Heart left ventricle (tissue), 16 donors: ENCODE results near the gene STYXL2. TPM values are rescaled to one million over a fixed set of nuclear protein-coding genes. Genes with fewer than 3 reads are reported as not detected.

Source experiments
- ATAC-seq, 4 donors: fragments of 200-7000 bp; cut with Tn5 transposase; one replicate each; pipeline ENCODE4 v1.9.1; 2020 to 2022; ENCODE audit warnings: moderate library complexity in 4 of 4, mild to moderate bottlenecking in 3 of 4, moderate number of reproducible peaks in 1 of 4
- DNase-seq, 5 donors: peaks; one replicate each; pipeline ENCODE4 v3.0.0-alpha.2; 2020
- H3K27ac ChIP-seq, 12 donors: fragments of 200-600 bp; sonication (generic) in 4 of 12; one replicate each; pipeline versions ENCODE4 v1.5.0 to v1.8.0; 2016 to 2022; ENCODE audit warnings: mild to moderate bottlenecking in 2 of 12
- H3K27me3 ChIP-seq, 9 donors: fragments of 200-600 bp; sonication (generic) in 2 of 9; one replicate each; pipeline versions ENCODE4 v1.5.1 to v1.8.0; 2016 to 2022; ENCODE audit warnings: mild to moderate bottlenecking in 3 of 9
- H3K36me3 ChIP-seq, 9 donors: fragments of 200-600 bp; sonication (generic) in 2 of 9; one replicate each; pipeline versions ENCODE4 v1.5.0 to v1.8.0; 2018 to 2022; ENCODE audit warnings: mild to moderate bottlenecking in 2 of 9
- H3K4me1 ChIP-seq, 12 donors: fragments of 200-600 bp; sonication (generic) in 4 of 12; one replicate each; pipeline versions ENCODE4 v1.5.0 to v1.8.0; 2016 to 2022; ENCODE audit warnings: mild to moderate bottlenecking in 3 of 12
- H3K4me3 ChIP-seq, 12 donors: fragments of 200-600 bp; sonication (generic) in 4 of 12; one replicate each; pipeline versions ENCODE4 v1.5.0 to v1.8.0; 2017 to 2022; ENCODE audit warnings: mild to moderate bottlenecking in 9 of 12, moderate library complexity in 4 of 12
- H3K9me3 ChIP-seq, 12 donors: fragments of 200-600 bp; sonication (generic) in 4 of 12; one replicate each; pipeline versions ENCODE4 v1.5.0 to v1.8.0; 2016 to 2022; ENCODE audit warnings: mild to moderate bottlenecking in 1 of 12
- POLR2A ChIP-seq, 2 donors: fragments of 450-650 bp; IDR thresholded peaks; one replicate each; pipeline ENCODE4 v1.6.1; 2017; ENCODE audit warnings: antibody characterized with exemption in 2 of 2, mild to moderate bottlenecking in 2 of 2, moderate library complexity in 2 of 2
- WGBS, 4 donors: extraction: QIAGEN DNeasy Blood & Tissue Kit in 2 of 4; methylation state at CpG; one replicate each; pipeline versions ENCODE4 v1.1.5 to v1.1.7; 2013 to 2018; 5-methylcytosine and 5-hydroxymethylcytosine counted together
- intact Hi-C, 10 donors: fragments of 100-400 bp; cut with DNase I; formaldehyde crosslinking; loops; one replicate each; pipeline versions ENCODE4 v1.11.1 to v1.14.2; 2022
- polyA plus RNA-seq, 2 donors: library from polyadenylated mRNA; stranded (reverse); fragments of 200-250 nt; gene quantifications; one replicate each; pipeline ENCODE4 v1.2.3, GENCODE V29; 2013
- total RNA-seq, 9 donors: library from RNA; depleted of rRNA in 2 of 9; stranded (reverse); fragments of >200 nt in 2 of 9; fragmentation: NEBNext Ultra II Directional in 3 of 9; extraction: Animal tissue kit (Norgen Biotek cat#: 25700) in 3 of 9; gene quantifications; one replicate each; pipeline versions ENCODE4 v1.1.0 to v1.2.4, GENCODE V29; 2016 to 2023
- TF ChIP-seq, protein P1 (sequence below), 12 donors: fragments of 200-600 bp; sonication (generic) in 4 of 12; IDR thresholded peaks; one replicate each; pipeline versions ENCODE4 v1.5.0 to v1.8.0; 2018 to 2022; ENCODE audit warnings: antibody characterized with exemption in 12 of 12, mild to moderate bottlenecking in 5 of 12
- donor health status: ischemic (EF 13 %, LVEDD 7.1; RV severe dilation, severe dysfunction).
- donor health status: healthy with polysubstance abuse.
- donor health status: DM: no; HTN: yes; CAD: no.
- donor health status: DM: no; HTN: no; CAD: no.
- donor health status: ischemic (EF 25% LVEDD 6.9; RV normal size, moderate dysfunction).
- donor health status: ischemic (EF 25% LVEDD 5.7; RV mildly dilated, moderate dysfunction).
- donor health status: healthy.
- donor health status: DM: yes; HTN: yes; CAD: no.
- donor health status: ischemic (EF 35%, LVEDD 5.7; RV mildly dilated, moderate dysfunction).
- donor health status: nonischemic (EF 11% LVEDD 7.7; RV severe dilation, severe dysfunction).
- donor health status: DM: yes; HTN: yes; CAD: no.
- donor health status: PGD.
- donor health status: ischemic (EF 29% LVEDD 5.4; RV normal size, mild dysfunction).
- donor health status: nonischemic (EF 23%, LVEDD 6.1; RV moderate dilation, normal function).

STYXL2 gene
- total and polyA plus RNA-seq, 11 donors: 55.0 to 329 (median 149) TPM

- no peak overlapping the region for H3K27ac ChIP-seq
- intact Hi-C loops: no loop called here
- ATAC-seq (no peak), DNase-seq (no peak)
- TF ChIP-seq POLR2A (IDR thresholded peaks at IDR 0.05): no peak
- TF ChIP-seq, protein P1, sequence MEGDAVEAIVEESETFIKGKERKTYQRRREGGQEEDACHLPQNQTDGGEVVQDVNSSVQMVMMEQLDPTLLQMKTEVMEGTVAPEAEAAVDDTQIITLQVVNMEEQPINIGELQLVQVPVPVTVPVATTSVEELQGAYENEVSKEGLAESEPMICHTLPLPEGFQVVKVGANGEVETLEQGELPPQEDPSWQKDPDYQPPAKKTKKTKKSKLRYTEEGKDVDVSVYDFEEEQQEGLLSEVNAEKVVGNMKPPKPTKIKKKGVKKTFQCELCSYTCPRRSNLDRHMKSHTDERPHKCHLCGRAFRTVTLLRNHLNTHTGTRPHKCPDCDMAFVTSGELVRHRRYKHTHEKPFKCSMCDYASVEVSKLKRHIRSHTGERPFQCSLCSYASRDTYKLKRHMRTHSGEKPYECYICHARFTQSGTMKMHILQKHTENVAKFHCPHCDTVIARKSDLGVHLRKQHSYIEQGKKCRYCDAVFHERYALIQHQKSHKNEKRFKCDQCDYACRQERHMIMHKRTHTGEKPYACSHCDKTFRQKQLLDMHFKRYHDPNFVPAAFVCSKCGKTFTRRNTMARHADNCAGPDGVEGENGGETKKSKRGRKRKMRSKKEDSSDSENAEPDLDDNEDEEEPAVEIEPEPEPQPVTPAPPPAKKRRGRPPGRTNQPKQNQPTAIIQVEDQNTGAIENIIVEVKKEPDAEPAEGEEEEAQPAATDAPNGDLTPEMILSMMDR (IDR thresholded peaks at IDR 0.05): no peak
- peaks cover 0 to 11% (median 0%) of the 10 kb centered on the region in 9 donors for H3K27me3 ChIP-seq
- peaks cover 0 to 83% (median 27%) of the 10 kb centered on the region in 9 donors for H3K36me3 ChIP-seq
- no peak overlapping the region for H3K4me3 ChIP-seq
- WGBS, 4 donors: 13 to 34% (median 21%) methylated on average over 1 of the region's 1 CpG
- peaks cover 0 to 21% (median 3%) of the 10 kb centered on the region in 12 donors for H3K4me1 ChIP-seq
- no peaks in the 10 kb centered on the region for H3K9me3 ChIP-seq
These were observed 22.3 kb downstream of the STYXL2 start for GRCh38 chr1:167116174-167116573.

- intact Hi-C loops: no loop called here
- Histone ChIP-seq H3K4me3 (no peak overlapping the region), H3K27ac (no peak overlapping the region), H3K4me1 (peaks cover 0 to 26% (median 5%) of the 10 kb centered on the region in 12 donors), H3K27me3 (peaks cover 0 to 11% (median 0%) of the 10 kb centered on the region in 9 donors), H3K9me3 (no peaks in the 10 kb centered on the region), H3K36me3 (peaks cover 0 to 90% (median 31%) of the 10 kb centered on the region in 9 donors)
- DNase-seq: no peak
- 87 to 96% (median 90%) methylated on average over 6 to 9 of the region's 9 CpGs for WGBS, 4 donors
- peak in 3 of 4 donors; percentile 10 to 36 (median 33) for ATAC-seq
- no peak for TF ChIP-seq POLR2A (IDR thresholded peaks at IDR 0.05)
- TF ChIP-seq, protein P1 (IDR thresholded peaks at IDR 0.05): no peak
These were observed 23.4 kb downstream of the STYXL2 start for GRCh38 chr1:167117225-167117624.

- peaks cover 0 to 11% (median 0%) of the 10 kb centered on the region in 9 donors for H3K27me3 ChIP-seq
- H3K36me3 ChIP-seq: peaks cover 0 to 93% (median 31%) of the 10 kb centered on the region in 9 donors
- DNase-seq (no peak), ATAC-seq (no peak)
- no peaks in the 10 kb centered on the region for H3K9me3 ChIP-seq
- H3K27ac ChIP-seq: no peak overlapping the region
- H3K4me3 ChIP-seq: no peak overlapping the region
- TF ChIP-seq POLR2A (IDR thresholded peaks at IDR 0.05): no peak
- TF ChIP-seq, protein P1 (IDR thresholded peaks at IDR 0.05): no peak
- WGBS, 4 donors: 67 to 89% (median 80%) methylated on average over 5 of the region's 5 CpGs
- intact Hi-C loops: no loop called here
- peaks cover 0 to 23% (median 5%) of the 10 kb centered on the region in 12 donors for H3K4me1 ChIP-seq
These were observed 24.3 kb downstream of the STYXL2 start for GRCh38 chr1:167118188-167118587.

DNA sequence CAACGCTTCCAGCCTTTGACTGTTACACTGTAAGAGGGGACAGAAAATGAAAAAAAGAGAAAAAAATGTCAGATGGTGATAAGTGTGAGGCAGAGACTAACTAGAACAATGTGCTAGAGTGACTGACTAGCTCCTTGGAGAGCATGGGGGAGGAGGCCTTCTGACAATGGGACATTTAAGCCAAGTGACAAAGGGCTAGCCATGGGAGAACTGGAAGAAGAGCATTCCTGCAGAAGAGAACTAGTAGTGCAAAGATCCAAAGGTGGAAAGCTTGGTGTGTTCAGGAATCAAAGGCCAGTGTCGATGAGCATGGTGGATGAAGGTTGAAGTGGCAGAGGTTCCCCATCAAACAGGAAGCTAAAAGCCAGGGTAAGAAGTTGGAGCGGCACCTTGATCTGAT lies 25.8 kb downstream of the STYXL2 start:
- WGBS, 4 donors: 84 to 90% (median 87%) methylated on average over 3 of the region's 3 CpGs
- ATAC-seq: no peak
- Histone ChIP-seq H3K4me1 (peaks cover 0 to 23% (median 5%) of the 10 kb centered on the region in 12 donors), H3K4me3 (no peak overlapping the region), H3K27me3 (peaks cover 0 to 7% (median 0%) of the 10 kb centered on the region in 9 donors), H3K27ac (peak overlapping the region in 1 of 12 donors; percentile 10), H3K9me3 (no peaks in the 10 kb centered on the region), H3K36me3 (peaks cover 0 to 93% (median 23%) of the 10 kb centered on the region in 9 donors)
- intact Hi-C loops: loop anchor here in 1 of 10 donors (10.0 kb wide), 1 partner anchor 85 kb away; no protein-coding TSS in a partner anchor
- no peak for DNase-seq
- TF ChIP-seq POLR2A (IDR thresholded peaks at IDR 0.05): no peak
- TF ChIP-seq, protein P1 (IDR thresholded peaks at IDR 0.05): no peak
